ENCODE measurements around the gene GLT1D1.

GLT1D1 gene

DNA sequence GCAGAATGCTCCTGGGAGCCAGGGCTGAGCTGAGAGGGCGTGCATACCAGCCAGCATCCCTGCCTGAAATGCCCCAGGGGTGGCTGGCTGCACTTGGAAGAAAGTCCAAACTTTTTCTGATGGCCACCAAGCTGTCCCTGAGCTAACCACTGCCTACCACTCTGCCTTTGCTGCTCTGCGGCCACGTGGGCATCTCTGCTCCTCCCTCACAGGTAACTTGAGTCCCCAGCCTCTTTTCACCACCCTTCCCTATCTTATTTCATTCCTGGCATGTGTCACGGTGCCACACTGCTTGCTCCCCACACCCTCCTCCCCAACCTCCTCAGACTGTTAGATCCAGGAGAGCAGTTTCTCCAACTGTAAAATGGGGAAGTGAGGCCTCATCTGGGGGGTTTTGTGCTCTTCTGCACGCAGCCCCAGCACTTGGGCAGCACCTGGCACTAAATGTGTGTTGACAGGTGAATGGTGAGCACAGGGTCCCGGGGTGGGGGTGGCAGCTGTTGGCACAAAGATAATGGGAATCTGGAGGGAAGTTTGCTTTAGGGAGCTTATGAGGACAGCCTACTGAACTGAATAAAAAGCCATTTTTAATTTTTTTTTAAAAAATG is 113.0 kb downstream of the GLT1D1 start:
- no peak for DNase-seq (ENCODE audit: low read depth)

DNA sequence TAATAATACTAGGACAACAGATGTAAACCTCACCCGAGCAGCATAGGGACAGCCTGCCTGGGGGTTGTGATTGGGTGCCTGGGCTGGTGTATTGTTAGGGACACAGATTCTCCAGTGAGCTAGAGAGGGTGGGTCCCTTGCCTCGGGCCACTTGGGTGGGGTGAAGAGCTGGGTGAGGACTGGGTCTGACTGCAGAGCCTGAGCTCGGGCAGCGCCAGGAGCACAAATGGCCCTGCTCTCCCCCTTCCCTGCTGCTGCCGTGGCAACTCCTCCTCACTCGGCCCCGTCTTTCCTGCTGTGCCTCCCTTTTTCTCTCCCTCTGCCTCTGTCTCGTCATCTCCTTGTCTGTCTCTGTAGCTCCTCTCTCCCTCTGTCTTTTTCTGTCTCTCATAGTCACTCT is 115.4 kb downstream of the GLT1D1 start:
- DNase-seq (ENCODE audit: low read depth), result no peak

DNA sequence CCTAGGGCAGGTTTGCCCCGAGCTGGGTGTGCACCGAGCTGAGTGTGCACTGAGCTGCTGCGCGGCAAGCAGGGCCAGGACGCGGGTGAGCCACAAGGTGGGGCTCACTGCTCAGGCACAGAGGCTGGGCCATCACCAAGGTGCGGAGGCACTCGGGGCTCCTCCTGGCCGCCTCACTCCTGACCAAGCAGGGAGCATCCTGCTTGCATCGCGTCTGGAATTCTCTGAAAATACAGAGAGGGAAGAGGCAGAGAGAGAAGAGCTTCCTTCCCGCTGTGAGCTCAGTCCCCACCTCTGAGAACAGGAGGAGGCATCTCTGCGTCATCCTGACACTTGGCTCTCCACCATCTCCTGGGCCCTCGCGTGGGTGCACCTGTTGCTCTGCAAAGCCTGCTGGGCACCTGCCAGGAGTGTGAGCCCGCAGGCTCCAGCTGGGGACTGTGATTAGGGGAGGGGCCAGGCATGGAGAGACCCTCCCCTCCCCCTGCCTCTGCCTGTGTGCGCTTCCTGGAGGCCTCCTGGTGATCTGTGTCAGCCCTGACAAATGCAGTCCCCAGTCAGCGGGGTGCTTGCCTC is 116.3 kb downstream of the GLT1D1 start:
- no peak for DNase-seq (ENCODE audit: low read depth)

DNA sequence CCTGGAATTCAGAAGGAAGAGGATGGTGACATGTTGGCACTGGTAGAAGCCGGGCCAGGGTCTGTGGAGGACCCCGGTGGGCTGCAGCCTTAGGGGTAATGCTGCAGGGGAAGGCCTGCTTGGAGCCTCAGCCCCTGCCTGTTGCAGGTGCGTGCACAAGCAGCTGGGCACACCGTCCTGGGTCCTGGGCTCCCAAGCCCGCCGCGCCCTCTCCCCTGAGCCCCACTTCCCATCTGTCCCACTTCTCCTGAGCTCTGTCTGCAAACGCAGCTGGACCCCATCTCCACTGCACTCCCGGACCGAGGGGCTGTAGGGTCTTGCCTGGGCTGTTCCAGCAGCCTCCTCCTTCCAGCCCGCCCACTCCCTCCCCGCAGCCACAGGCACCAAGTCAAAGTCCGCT is 116.8 kb downstream of the GLT1D1 start:
- DNase-seq (ENCODE audit: low read depth), result no peak

DNA sequence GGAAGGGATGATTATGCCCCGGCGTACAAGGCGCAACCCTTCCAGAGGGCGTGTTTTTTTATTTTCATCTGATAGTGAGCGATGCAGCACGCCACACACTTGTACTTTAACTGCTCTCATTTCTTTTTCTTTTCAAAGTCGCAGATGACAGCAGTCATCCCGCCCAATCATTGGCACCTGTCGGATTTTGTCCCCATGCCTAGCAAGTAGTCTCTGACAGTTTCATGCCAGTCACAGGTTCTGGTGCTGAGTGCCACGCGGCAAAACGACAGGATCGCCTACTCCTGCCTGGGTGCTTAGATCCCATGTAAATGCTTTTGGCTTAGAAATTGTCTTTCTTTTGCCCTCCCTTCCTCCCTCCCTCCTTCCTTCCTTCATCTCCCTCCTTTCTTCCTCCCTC is 117.7 kb downstream of the GLT1D1 start:
- no peak for DNase-seq (ENCODE audit: low read depth)

DNA sequence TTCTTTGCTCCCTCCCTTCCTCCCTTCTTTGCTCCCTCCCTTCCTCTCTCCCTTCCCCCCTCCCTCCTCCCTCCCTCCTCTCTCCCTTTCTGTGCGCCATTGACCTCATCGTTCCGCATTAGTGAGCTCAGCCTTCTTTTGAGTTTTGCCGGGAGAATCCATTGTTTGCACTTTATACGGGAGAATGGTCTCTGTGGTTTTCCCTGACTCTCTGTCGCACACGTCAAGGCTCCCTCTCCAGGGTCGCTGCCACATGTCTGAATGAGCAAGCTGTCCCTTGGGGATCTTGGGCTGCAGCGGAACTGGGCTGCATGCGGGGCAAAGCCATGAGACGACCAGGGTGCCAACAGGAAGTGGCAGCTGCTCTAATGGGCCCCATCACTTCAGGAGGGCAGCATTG is 118.5 kb downstream of the GLT1D1 start:
- DNase-seq (ENCODE audit: low read depth), result no peak

DNA sequence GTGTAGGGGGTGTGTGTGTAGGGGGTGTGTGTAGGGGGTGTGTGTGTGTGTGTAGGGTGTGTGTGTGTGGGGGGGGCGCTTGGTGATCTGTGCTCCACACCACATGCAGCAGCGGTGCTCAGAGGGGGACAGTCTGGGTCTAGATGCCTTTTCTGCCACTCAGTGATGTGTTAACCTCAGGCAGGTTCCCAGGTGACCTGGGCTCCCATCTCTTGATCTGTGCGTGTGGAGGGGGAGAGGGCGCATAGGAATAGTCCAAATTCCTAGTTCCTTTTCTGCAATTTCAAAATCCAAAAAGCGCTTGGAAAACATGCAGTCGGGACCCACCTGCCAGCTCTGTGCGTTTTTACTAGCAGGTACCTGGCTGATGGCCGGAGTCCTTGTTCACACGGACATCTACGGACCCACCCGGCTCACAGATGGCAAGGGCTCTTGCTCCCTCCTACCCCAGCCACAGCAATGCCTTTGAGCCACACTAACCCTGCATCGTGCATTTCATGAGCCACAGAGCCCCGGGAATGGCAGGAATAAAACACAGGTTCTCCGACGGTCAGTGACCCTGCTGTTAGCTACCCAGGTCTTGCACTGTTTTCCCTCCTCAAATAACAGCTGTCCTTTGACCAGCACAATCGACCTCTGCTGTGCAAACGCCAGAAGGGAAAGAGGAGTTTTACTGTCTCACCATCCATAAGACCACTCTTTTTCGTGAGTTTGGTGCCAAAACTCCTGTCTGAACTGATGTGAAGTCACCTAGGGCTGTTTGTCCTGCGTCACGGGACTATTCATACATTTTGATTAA is 120.8 kb downstream of the GLT1D1 start:
- DNase-seq (ENCODE audit: low read depth), result no peak

DNA sequence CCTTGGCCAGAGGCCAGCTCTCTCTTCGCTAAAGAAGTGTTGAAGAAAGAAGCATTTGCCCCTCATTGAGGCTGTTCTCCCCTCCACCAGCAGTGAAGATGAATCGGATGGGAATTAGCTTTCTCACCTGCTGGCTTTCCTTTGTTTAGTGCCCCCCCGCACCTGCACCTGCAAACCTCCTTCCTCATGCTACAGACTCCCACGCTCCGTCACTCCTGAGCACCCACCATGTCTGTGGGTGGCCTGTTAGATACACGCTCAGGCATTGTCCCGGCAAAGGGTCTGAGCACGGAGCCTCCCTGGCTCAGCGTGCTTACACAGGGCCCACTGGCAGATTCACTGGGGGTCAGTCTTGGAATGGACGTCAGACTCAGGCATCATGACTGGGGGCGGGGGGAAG is 121.6 kb downstream of the GLT1D1 start:
- no peak for DNase-seq (ENCODE audit: low read depth)

DNA sequence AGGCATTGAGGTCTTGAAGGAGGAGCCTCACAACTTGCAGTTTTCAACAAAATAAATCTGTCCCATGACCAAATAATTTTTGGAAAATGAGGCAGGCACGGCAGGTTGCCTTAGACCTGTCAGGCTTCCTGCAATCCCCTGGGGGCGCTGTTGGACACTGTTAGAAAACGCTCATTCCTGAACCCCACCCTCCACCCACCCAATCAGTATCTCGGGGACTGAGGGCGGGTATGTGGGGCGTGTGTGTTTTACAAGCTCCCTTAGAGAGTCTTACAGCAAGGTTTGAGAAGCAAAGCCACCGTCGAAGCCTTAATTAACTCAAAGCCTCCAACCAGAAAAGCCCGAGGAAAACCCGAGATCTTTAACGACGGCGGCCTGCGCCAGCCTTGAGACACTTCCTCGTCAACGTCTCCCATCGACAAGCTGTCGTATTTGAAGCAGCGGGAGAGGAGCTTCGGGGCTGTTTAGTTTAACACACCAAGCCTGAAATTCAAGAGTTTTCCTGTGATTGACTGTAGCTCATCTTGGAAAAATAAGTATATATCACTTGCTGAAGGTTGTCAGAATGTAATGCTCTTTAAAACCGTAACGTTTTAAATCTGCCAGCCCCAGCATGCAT is 123.0 kb downstream of the GLT1D1 start:
- DNase-seq (ENCODE audit: low read depth), result no peak

DNA sequence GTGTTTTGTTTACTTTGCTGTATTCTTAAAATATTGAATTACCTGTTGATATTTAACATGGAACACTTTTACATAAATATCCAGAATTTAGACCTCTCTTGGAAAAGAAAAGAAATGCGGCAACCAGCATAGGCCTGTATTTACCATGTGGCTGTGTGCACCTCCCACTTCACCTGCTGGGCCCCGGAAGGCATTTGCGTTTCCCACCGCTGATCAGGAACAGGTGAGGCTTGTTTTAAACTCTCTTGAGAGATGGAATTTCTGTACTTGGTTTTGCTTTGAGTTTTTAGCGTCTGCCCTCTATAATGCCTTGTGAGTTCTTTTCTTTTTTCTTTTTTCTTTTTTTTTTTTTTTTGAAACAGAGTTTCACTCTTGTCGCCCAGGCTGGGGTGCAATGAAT is 124.2 kb downstream of the GLT1D1 start:
- no peak for DNase-seq (ENCODE audit: low read depth)

DNA sequence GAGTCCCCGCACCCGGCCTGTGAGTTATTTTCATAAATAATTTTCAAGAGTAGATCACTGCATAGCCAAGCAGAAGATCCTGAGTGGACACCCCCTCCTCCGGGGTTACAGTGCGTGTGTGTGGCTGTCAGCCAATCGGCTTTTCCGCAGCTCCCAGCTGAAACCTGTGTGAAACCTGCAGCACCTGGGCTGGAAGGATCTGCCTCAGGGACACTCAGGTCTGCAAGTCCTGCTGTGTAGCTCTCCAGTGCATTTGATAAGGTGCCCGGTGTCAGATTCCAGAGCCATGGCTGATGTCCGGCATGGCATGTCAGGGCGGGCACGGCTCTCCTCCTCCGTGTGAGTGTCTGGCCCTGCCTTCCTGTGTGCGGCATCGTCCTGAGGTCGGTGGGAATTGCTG is 124.8 kb downstream of the GLT1D1 start:
- DNase-seq (ENCODE audit: low read depth), result no peak

DNA sequence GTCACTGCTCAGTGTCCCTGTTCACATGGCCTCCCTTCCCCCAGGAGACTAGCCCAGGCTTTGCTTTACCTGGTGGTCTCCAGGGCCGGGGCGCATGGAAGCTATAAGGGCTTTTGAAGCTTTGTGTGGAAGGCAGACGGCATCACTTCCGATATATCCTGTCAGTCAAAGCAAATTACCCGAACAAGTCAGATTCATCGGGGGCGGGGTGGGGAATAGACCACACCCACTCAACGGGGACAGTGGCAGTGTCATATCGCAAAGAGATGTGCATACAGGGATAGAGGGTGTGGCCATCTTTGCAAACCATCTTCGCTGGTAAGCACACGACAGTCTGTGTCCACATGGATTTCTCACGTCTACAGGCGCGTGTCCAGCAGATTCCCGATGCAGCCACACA is 127.3 kb downstream of the GLT1D1 start:
- DNase-seq (ENCODE audit: low read depth), result no peak

DNA sequence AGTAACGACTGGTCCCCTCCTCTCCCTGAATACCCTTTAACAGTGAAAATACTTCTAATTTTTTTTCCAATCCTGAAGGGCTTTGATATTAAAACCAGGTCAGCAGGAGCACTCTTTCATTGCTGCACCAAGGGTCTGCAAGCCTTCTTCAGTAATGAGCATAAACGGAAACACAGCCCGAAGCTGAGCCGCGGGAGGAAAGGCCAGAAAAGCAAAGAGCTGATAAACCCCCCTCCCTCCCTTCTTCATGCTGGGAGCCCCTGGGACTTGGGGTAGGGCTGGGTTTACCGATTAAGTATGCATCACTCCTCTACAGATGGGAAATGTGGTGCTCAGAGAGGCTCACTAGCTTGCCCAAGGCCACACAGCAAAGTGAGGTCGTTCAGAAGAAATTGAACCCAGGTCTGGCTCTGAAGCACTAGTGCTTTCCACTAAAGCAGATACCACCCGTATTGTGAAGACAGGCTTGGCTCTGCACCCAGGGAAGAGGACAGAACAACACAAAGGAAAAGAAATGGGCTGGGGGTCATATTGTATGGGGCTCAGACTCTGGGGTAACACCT is 128.8 kb downstream of the GLT1D1 start:
- DNase-seq (ENCODE audit: low read depth), result no peak

DNA sequence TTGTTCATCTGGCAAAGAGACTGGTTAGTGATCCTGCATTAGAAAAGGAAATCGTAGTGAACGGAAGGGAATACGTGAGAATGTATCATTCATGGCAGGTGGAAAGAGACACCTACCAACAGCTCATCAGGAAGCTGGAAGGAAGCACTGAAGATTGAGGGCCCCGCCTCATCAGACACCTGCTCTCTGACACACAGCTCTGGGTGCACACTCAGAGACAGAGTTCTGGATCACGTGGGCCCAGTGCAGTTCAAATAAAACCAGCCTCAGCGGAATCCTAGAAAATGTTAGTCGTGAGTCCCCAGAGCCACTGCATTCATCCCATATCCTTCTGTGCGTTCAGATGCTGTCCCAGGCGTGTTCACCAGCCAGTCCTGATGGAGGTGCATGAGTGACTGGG is 129.7 kb downstream of the GLT1D1 start:
- DNase-seq (ENCODE audit: low read depth), result no peak

DNA sequence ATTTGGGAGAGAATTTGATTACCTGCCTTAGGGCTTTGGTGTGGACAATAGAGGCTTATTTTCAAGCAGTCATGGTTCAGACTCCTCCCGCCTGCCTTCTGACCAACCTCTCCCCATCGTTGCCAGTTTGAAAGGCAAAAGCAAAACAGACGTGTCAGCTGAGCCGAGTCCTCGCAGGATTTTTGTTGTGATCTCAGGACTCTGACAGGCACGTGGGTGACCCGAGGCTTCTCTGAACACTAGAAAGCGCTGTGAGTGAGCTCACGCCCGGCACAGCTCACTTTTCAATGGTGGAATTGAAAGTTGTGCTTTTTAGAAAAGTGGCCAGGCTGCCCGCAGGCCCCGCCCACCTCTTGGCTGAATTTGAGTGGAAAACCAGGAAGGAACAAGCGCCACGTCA is 130.1 kb downstream of the GLT1D1 start:
- DNase-seq (ENCODE audit: low read depth), result no peak

DNA sequence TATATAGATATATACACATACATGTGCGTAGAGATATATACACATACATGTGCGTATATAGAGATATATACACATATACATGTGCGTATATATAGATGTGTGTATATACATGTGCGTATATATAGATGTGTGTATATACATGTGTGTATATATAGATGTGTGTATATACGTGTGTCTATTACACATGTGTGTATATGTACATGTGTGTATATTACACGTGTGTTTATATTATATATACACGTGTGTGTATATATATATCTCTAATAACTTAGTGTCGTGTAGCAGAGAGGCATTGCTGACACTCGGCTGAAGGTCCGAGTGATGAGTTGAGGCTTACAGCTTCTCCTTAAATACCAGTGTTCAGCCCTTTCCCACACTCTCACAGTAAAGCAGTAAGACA is 133.7 kb downstream of the GLT1D1 start:
- DNase-seq (ENCODE audit: low read depth), result no peak

DNA sequence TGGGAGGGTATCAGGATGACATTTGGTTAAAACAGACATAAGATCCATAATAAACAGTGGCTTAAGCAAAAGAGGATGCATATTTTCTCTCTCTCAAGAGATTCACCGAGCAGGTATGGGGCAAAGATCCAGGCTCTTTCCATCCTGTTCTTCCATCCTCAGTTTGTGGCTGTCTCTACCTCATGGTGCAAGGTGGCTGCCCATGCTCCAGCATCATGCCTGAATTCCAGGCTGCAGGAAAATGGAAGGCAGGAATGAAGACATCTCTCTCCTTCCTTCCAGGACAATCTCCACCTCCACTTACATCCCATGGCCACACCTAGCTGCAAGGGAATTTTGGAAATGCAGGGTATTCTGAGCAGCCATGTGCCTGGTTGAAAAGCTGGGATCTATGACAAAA is 136.0 kb downstream of the GLT1D1 start:
- DNase-seq (ENCODE audit: low read depth), result no peak

DNA sequence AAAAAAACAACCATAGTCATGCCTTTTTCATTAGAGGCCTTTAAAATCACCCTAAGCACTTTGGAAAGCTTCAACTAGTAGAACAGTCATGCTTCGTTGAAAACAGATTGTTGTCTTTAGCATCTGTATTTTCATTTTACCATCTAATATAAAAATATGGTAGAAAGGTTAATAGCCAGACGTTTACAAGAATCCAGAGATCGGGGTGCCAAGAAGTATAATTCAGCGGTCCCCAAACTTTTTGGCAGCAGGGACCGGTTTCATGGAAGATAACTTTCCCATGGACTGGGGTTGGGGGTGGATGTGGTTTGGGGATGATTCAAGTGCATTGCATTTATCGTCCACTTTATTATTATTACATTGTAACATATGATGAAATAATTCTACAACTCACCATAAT is 138.4 kb downstream of the GLT1D1 start:
- DNase-seq (ENCODE audit: low read depth), result no peak

DNA sequence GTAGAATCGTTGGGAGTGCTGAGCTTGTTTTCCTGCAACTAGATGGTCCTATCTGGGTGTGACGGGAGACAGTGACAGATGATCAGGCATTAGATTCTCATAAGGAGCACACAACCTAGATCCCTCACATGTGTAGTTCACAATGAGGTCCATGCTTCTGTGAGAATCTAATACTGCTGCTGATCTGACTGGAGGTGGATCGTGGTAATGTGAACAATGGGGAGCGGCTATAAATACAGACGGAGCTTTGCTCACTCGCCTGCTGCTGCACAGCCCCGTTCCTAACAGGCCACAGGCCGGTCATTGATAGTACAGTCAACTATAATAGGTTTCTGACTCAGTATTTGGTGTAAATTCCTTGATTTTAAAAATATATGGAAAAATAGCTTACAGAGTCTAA is 138.8 kb downstream of the GLT1D1 start:
- no peak for DNase-seq (ENCODE audit: low read depth)

DNA sequence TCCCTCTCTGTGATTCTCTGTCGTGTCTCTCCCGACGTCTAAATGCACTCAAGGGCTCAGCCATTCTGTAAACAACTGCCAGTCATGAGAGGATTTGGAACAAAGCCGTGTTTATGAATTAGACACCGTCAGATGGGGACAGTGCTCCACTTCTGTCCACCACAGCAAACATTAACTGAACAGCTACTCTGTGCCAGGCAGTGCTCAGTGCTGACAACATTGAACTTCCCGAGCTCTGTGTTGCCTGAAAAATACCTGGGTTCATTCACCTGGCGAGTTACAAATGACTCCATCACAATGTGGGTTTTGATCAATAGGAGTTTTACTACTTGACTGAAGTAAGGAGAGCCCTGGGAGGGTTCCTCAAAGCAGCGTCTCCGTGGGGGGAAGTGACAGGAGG is 139.3 kb downstream of the GLT1D1 start:
- DNase-seq (ENCODE audit: low read depth), result no peak

DNA sequence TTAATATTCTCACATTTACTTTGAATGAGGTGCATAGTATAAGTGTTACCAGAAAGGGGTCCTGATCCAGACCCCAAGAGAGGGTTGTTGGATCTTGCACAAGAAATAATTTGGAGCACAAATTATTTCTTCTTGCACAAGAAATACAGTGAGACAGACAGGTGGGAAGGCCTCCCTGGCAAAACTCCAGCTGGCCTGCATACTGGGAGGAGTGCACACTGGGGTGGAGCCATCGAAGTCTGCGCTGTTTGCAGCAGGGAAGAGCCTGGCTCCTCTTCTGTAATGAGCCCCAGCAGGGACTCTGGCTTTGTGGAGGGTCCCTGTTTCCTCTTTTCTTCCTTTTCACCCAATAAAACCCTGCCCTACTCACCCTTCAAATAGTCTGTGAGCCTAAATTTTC is 141.6 kb downstream of the GLT1D1 start:
- no peak for DNase-seq (ENCODE audit: low read depth)

DNA sequence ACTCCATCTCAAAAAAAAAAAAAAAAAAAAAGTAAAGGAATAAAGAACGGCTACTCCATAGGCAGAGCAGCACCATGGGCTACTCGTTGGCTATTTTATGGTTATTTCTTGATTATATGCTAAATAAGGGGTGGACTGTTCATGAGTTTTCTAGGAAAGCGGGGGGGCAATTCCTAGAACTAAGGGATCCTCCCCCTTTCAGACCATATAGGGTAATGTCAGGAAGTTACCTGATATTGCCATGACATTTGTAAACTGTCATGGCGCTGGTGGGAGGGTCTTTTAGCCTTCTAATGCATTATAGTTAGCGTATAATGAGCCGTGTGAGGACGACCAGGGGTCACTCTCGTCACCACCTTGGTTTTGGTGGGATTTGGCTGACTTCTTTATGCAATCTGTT is 142.3 kb downstream of the GLT1D1 start:
- no peak for DNase-seq (ENCODE audit: low read depth)

DNA sequence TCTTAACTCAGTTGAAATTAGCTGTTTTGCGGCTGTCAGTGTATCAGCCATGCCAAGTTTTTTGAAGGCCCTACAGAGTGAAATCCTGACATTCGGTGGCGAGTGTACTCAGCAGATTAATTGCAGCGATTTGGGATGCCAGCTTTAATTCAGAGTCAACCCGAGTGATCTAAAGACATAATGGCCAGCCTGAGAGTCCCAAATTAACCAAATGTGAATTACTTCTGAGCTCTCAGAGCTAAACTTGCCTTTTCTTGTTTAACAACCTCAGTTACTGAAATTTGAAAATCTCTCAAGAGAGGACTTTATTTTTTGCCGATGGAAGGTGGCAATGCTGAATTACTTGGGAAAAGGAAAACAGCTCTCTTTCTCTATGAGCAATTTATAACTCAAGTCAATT is 148.5 kb downstream of the GLT1D1 start:
- no peak for DNase-seq (ENCODE audit: low read depth)
